LNCaP clone FGC (cell line): Measurements from ENCODE around the gene LRRC8B.
A peak's percentile ranks its signal among the peaks of the same experiment; 100 is the strongest.

ENCODE experiments used
- DNase-seq: peaks from one replicate; pipeline ENCODE4 v3.0.0-alpha.2; 2011; ENCODE audit warnings: low read depth
- H3K4me3 ChIP-seq: 2 replicates; pipeline ENCODE4 v1.5.1; 2011; ENCODE audit warnings: mild to moderate bottlenecking, low read depth, low read length, control low read depth
- TF ChIP-seq, protein P1 (sequence below): IDR thresholded peaks from 2 replicates; pipeline ENCODE4 v1.5.1; 2012; ENCODE audit warnings: mild to moderate bottlenecking; ENCODE audit not compliant: control insufficient read depth, insufficient read depth; ENCODE audit errors: extremely low read depth

LRRC8B gene

DNA sequence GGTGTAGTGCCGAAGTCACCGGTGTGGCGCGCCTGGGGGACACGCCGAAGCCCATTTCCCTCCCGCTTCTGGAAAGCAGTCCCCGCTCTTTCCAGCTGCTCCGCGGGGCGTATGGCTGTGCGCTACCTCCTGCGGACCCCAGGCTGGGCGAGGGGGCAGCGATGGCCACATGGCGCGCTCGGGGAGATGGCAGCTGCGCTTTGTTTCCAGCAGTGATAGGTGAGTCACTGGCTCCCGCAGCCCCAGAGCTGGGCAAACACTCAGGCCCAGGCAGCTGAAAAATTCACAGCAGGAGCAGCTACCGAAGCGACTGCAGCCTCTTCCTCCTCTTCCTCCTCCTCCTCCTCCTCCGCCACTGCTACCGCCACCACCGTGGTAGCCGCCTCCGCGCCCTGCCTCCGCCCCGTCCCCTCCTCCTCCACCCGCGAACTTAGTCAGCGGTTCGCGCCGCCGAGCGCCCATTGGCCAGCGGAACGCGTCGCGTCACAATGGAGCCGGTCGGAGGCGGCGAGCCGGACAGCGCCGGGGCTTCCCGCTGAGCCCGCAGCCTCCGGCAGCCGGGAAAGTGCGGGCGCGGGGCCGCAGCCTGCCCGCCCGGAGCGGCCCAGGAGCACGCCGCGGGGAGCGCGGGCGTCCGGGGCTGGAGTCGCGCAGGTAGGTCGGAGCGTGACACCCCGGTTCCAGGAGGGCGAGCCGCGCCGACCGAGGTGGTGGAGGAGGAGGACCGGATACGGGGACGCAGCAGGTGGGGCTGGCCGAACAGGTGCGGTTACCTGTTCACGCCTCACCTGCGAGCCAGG is at the start of gene LRRC8B:
LRRC8B (plus strand) TSS at position 461 of the 800 bp plus-strand sequence. CDS start 57,822 bp downstream, outside the sequence.
- TF ChIP-seq, protein P1, sequence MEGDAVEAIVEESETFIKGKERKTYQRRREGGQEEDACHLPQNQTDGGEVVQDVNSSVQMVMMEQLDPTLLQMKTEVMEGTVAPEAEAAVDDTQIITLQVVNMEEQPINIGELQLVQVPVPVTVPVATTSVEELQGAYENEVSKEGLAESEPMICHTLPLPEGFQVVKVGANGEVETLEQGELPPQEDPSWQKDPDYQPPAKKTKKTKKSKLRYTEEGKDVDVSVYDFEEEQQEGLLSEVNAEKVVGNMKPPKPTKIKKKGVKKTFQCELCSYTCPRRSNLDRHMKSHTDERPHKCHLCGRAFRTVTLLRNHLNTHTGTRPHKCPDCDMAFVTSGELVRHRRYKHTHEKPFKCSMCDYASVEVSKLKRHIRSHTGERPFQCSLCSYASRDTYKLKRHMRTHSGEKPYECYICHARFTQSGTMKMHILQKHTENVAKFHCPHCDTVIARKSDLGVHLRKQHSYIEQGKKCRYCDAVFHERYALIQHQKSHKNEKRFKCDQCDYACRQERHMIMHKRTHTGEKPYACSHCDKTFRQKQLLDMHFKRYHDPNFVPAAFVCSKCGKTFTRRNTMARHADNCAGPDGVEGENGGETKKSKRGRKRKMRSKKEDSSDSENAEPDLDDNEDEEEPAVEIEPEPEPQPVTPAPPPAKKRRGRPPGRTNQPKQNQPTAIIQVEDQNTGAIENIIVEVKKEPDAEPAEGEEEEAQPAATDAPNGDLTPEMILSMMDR, result no peak
- DNase-seq, result no peak
- peak within 1 kb of the TSS; percentile 90 for H3K4me3 ChIP-seq

DNA sequence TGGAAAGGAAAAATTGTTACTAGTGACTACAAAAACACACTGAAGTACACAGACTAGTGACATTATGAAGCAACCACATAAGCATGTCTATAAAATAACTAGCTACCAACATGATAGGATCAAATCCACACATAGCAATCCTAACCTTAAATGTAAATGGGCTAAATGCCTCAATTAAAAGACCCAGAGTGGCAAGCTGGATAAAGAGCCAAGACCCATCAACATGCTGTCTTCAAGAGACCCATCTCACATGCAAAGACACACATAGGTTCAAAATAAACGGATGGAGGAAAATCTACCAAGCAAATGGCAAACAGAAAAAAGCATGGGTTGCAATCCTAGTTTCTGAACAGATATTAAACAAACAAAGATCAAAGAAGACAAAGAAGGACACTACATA is 49.4 kb upstream of the LRRC8B start:
- TF ChIP-seq, protein P1, result no peak
- no peak for DNase-seq

DNA sequence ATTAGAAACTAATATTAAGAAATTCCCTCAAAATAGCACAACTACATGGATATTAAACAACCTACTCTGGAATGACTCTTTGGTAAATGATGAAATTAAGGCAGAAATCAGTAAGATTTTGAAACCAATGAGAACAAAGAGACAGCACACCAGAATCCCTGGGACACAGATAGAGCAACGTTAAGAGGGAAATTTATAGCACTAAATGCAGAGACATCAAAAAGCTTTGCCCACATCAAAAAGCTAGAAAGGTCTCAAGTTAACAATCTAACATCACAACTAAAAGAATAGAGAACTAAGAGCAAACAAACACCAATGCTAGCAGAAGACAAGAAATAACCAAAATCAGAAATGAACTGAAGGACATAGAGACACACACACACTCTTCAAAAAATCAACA is 48.6 kb upstream of the LRRC8B start:
- H3K4me3 ChIP-seq, result no peak overlapping the region
- DNase-seq, result no peak
- TF ChIP-seq, protein P1, result no peak

More for the DNA sequence above, 49.4 kb upstream of the LRRC8B start:
- H3K4me3 ChIP-seq, result no peak overlapping the region

DNA sequence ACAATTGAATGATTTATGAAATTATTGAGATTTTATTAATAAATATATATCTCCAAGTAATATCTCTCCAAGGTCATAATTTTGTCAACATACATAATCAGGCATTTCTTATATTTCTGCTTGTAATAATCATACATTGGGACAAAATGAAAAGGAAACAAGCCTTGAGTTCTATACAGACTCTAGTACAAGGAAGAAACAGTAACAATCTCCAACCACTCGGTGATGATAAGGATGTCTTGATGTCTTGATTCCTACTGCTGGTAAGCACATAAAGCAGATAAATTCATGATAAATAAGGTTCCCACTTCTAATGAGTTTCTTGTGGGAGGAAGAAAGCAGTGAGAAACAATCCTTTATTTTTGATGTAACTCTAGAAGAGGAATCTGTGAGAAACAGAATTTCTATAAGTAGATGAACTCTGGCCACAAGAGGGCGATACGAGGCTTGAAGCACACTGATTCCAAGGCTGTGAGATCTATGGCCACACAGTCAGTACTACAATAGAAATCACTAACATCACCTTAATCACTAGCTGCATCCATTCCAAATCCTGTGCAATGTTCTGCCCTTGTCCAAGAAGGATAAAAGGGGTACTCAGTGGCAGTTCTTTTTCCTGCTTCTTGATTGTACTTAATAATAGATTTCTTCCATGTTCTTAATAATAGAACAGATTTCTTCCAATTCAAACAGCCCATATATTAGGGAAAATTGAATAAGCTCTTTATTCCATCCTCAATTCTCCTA is 41.4 kb upstream of the LRRC8B start:
- DNase-seq, result peak; percentile 36
- TF ChIP-seq, protein P1, result peak; percentile 67
- no peak overlapping the region for H3K4me3 ChIP-seq

DNA sequence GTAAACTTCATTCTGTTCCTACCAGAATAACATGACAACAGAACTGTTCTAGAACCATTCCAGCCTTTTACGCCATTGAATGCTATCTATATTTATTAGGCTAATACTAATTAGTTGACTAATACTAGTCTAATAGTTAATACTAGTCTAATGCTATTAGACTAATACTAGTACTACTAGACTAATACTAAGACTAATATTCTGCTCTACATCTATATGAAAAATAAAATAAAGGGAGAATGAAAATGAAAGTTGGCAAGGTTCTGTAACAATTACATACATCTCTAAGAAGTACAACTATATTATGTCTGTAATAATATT is 40.9 kb upstream of the LRRC8B start:
- TF ChIP-seq, protein P1, result no peak
- no peak for DNase-seq
- no peak overlapping the region for H3K4me3 ChIP-seq

DNA sequence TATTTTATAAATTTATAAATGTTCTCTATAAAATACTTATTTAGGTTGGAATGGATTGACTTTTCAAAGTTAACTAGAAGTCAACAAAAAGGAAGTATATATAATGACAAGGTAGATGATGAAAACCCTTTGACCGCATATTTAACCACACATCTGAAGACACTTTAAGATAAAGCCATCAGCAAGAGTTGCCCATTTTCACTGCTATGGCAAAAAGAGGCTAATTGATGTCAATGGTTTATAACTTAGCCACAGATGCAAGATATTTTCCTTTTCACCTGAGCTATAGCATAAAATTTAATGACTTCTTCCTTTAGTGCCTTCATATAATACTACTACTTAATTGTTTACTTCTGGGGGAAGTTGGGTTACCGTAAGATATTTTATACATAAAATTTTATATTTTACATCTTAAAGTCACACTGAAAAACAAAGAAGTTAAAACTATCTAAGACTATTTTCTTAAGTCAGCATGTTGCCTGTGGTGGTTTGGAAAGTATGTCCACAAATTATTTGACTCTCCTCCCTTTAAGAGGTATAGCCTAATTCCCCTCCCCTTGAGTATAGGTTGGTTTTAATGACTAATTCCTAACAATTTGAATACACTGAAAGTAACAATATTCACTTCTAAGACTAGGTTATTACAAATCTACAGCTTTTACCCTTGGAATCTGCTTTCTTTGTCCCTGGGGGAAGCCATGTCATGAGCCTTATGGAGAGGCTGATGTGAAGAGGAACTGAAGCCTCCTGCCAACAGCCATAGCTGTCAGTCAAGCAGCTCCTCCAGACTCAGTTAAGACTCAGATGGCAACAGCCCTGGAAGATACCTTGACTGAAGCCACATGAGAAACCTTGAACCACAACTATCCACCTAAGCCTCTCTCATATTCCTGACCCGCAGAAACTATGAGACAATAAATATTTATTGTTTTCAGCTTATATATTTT is 40.3 kb upstream of the LRRC8B start:
- TF ChIP-seq, protein P1, result no peak
- DNase-seq, result no peak
- H3K4me3 ChIP-seq, result no peak overlapping the region
